ENCODE measurements around the gene HSH2D. TPM values are rescaled to one million over a fixed set of nuclear protein-coding genes. Genes with fewer than 3 reads are reported as not detected.

Gene HSH2D
- polyA plus RNA-seq, 4 donors = 14.8 to 31.3 (median 21.0) TPM

DNA sequence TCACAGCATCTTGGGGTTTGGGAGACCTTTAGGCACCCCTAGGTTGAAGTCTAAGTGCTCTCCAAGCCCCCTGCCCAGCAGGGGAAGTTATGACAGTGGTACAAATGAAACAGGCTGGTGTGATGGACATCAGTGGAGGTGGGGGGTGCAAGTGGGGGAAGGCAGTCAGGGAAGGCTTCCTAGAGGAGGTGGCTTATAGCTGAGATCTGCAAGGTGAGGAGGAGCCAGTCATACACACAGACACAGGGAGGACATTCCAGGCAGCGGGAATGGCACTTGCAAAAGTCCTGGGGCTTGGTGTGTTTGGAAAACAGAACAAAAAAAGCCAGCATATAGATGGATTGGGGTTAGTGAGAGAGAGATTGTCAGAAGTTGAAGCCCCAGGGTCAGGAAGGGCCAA lies 11.6 kb downstream of the HSH2D start:
- Histone ChIP-seq H3K27me3 (ENCODE audit: control insufficient read depth in 3 of 3, insufficient read depth in 3 of 3, low read length in 3 of 3) (no peaks in the 10 kb centered on the region), H3K27ac (ENCODE audit: low read depth in 1 of 3, low read length in 2 of 3) (no peak overlapping the region), H3K9me3 (ENCODE audit: control insufficient read depth in 2 of 2, insufficient read depth in 1 of 2, low read depth in 1 of 2, low read length in 1 of 2) (no peaks in the 10 kb centered on the region), H3K4me1 (ENCODE audit: control insufficient read depth in 3 of 3, insufficient read depth in 2 of 3, low read depth in 1 of 3, low read length in 2 of 3) (no peaks in the 10 kb centered on the region), H3K36me3 (ENCODE audit: control insufficient read depth in 3 of 3, insufficient read depth in 2 of 3, low read depth in 1 of 3, low read length in 3 of 3) (peaks cover 0 to 61% (median 32%) of the 10 kb centered on the region in 3 donors), H3K4me3 (ENCODE audit: low read depth in 1 of 3, low read length in 3 of 3) (no peak overlapping the region)
- WGBS, 3 donors = 92 to 100% (median 100%) methylated on average over 1 of the region's 1 CpG
- DNase-seq (no peak), FAIRE-seq (no peak)

DNA sequence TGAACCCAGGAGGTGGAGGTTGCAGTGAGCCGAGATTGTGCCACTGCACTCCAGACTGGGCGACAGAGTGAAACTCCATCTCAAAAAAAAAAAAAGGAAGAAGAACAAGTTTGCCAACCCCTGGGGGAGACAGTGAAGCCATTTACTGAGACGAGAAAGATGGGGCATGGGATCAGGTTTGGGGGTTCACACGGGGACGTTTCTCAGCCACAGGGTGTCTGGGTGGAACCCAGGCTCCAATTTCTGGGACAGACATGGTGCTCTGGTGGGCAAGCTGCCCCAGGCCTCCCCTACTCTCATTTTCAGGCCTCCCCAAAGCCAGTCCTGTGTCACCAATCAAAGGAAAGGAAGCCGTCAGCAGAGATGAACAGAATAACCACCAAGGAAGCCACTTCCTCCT lies 13.4 kb downstream of the HSH2D start:
- FAIRE-seq = no peak
- DNase-seq = no peak
- Histone ChIP-seq H3K4me3 (ENCODE audit: low read depth in 1 of 3, low read length in 3 of 3) (no peak overlapping the region), H3K27ac (ENCODE audit: low read depth in 1 of 3, low read length in 2 of 3) (no peak overlapping the region), H3K4me1 (ENCODE audit: control insufficient read depth in 3 of 3, insufficient read depth in 2 of 3, low read depth in 1 of 3, low read length in 2 of 3) (no peaks in the 10 kb centered on the region), H3K9me3 (ENCODE audit: control insufficient read depth in 2 of 2, insufficient read depth in 1 of 2, low read depth in 1 of 2, low read length in 1 of 2) (no peaks in the 10 kb centered on the region), H3K36me3 (ENCODE audit: control insufficient read depth in 3 of 3, insufficient read depth in 2 of 3, low read depth in 1 of 3, low read length in 3 of 3) (peaks cover 0 to 52% (median 30%) of the 10 kb centered on the region in 3 donors), H3K27me3 (ENCODE audit: control insufficient read depth in 3 of 3, insufficient read depth in 3 of 3, low read length in 3 of 3) (no peaks in the 10 kb centered on the region)
- 76 to 79% (median 77%) methylated on average over 5 to 6 of the region's 6 CpGs for WGBS, 3 donors

DNA sequence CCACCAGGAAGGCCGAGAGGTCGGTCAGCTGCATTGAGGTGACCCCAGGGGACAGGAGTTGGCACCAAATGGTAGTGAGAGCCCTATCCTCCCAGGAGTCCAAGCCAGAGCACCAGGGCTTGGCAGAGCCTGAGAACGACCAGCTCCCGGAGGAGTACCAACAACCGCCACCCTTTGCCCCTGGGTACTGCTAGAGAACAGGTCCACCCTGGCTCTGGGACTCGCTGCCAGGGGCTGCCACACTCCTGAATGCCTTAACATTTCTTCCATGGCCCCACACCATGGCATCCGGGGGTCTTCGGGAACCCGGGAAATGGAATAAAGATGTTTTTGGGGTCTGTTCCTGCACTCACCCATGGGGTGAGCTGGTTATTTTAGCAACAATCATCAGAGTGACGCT lies 14.1 kb downstream of the HSH2D start:
- Histone ChIP-seq H3K36me3 (ENCODE audit: control insufficient read depth in 3 of 3, insufficient read depth in 2 of 3, low read depth in 1 of 3, low read length in 3 of 3) (peaks cover 0 to 47% (median 27%) of the 10 kb centered on the region in 3 donors), H3K4me1 (ENCODE audit: control insufficient read depth in 3 of 3, insufficient read depth in 2 of 3, low read depth in 1 of 3, low read length in 2 of 3) (no peaks in the 10 kb centered on the region), H3K27me3 (ENCODE audit: control insufficient read depth in 3 of 3, insufficient read depth in 3 of 3, low read length in 3 of 3) (no peaks in the 10 kb centered on the region), H3K9me3 (ENCODE audit: control insufficient read depth in 2 of 2, insufficient read depth in 1 of 2, low read depth in 1 of 2, low read length in 1 of 2) (no peaks in the 10 kb centered on the region), H3K4me3 (ENCODE audit: low read depth in 1 of 3, low read length in 3 of 3) (no peak overlapping the region), H3K27ac (ENCODE audit: low read depth in 1 of 3, low read length in 2 of 3) (no peak overlapping the region)
- WGBS, 3 donors = 81 to 85% (median 81%) methylated on average over 10 of the region's 10 CpGs
- FAIRE-seq = no peak
- DNase-seq = no peak

DNA sequence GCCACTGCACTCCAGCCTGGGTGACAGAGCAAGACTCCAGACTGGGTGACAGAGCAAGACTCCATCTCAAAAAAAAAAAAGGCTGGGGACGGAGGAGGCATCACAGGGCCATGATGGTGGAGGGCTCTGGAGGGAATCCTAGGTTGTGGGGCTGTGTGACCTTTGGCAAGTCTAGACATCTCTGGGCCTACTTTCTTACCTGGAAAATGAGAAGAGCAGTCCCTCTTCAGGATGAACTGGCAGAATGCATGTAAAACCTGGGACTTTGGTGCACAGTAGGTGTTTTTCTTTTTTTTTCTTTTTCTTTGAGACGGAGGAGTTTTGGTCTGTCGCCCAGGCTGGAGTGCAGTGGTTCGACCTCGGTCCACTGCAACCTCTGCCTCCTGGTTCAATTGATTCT lies 16.2 kb downstream of the HSH2D start:
- no peak overlapping the region for H3K4me3 ChIP-seq (ENCODE audit: low read depth in 1 of 3, low read length in 3 of 3)
- no peak for DNase-seq
- no peak overlapping the region for H3K27ac ChIP-seq (ENCODE audit: low read depth in 1 of 3, low read length in 2 of 3)
- no peaks in the 10 kb centered on the region for H3K4me1 ChIP-seq (ENCODE audit: control insufficient read depth in 3 of 3, insufficient read depth in 2 of 3, low read depth in 1 of 3, low read length in 2 of 3)
- H3K9me3 ChIP-seq (ENCODE audit: control insufficient read depth in 2 of 2, insufficient read depth in 1 of 2, low read depth in 1 of 2, low read length in 1 of 2) = no peaks in the 10 kb centered on the region
- H3K36me3 ChIP-seq (ENCODE audit: control insufficient read depth in 3 of 3, insufficient read depth in 2 of 3, low read depth in 1 of 3, low read length in 3 of 3) = peaks cover 0 to 27% (median 13%) of the 10 kb centered on the region in 3 donors
- no peaks in the 10 kb centered on the region for H3K27me3 ChIP-seq (ENCODE audit: control insufficient read depth in 3 of 3, insufficient read depth in 3 of 3, low read length in 3 of 3)
- FAIRE-seq = no peak
- WGBS, 3 donors = 88 to 92% (median 90%) methylated on average over 5 of the region's 5 CpGs

DNA sequence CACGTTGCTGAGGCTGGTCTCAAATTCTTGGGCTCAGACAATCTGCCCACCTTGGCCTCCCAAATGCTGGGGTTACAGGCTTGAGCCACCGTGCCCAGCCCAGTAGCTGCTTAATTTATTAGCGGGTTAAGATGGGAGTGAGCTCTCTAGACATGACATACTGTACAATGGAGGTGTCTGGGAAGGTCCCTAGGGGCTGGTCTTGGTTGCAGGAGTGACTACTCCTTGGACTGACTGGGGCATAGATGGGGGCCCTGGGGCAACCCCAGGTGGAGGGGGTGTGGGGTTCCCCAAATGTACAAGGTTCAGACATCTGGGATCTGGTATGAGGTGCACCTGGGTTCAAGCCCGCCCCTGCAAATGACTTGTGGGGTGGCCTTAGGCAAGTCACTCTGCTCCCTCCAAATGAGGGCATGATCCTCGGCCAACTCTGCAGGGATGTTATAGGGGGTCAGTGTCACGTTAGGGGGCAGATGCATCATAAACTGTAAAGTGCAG lies 17.0 kb downstream of the HSH2D start:
- Histone ChIP-seq H3K4me3 (ENCODE audit: low read depth in 1 of 3, low read length in 3 of 3) (no peak overlapping the region), H3K9me3 (ENCODE audit: control insufficient read depth in 2 of 2, insufficient read depth in 1 of 2, low read depth in 1 of 2, low read length in 1 of 2) (no peaks in the 10 kb centered on the region), H3K27me3 (ENCODE audit: control insufficient read depth in 3 of 3, insufficient read depth in 3 of 3, low read length in 3 of 3) (no peaks in the 10 kb centered on the region), H3K27ac (ENCODE audit: low read depth in 1 of 3, low read length in 2 of 3) (no peak overlapping the region), H3K36me3 (ENCODE audit: control insufficient read depth in 3 of 3, insufficient read depth in 2 of 3, low read depth in 1 of 3, low read length in 3 of 3) (peaks cover 0 to 19% (median 7%) of the 10 kb centered on the region in 3 donors), H3K4me1 (ENCODE audit: control insufficient read depth in 3 of 3, insufficient read depth in 2 of 3, low read depth in 1 of 3, low read length in 2 of 3) (no peaks in the 10 kb centered on the region)
- no peak for FAIRE-seq
- no peak for DNase-seq
- 61 to 67% (median 63%) methylated on average over 6 of the region's 6 CpGs for WGBS, 3 donors

DNA sequence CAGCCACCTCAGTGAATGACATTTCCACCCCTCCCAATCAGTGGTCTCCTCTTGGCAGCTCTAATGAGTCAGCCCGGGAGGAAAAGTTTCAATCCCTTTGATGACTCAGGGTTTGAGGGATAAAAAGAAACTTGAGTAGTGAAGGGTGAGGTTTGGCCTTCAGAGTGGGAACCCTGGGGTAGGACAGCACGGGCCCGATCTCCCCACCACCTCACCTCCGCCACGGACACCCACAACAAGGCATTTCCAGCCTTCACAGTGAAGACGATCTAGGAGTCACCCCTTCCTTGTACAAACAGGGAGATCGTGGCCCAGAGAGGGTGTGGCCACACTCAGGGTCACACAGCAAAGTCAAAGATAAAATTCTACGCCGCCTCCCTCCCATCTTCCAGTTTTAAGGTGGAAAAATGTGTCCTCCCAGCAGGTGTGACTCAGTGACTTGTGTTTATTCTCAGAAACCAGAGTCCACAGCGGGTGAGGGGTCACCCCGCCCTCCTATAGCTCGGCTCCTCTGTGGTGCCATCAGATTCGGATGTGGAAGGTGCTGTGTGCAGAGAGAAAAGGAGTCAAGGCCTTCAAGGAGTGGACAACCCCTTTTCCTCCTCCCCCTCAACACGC lies 17.6 kb downstream of the HSH2D start:
- Histone ChIP-seq H3K27me3 (ENCODE audit: control insufficient read depth in 3 of 3, insufficient read depth in 3 of 3, low read length in 3 of 3) (no peaks in the 10 kb centered on the region), H3K9me3 (ENCODE audit: control insufficient read depth in 2 of 2, insufficient read depth in 1 of 2, low read depth in 1 of 2, low read length in 1 of 2) (no peaks in the 10 kb centered on the region), H3K27ac (ENCODE audit: low read depth in 1 of 3, low read length in 2 of 3) (no peak overlapping the region), H3K4me1 (ENCODE audit: control insufficient read depth in 3 of 3, insufficient read depth in 2 of 3, low read depth in 1 of 3, low read length in 2 of 3) (no peaks in the 10 kb centered on the region), H3K4me3 (ENCODE audit: low read depth in 1 of 3, low read length in 3 of 3) (no peak overlapping the region), H3K36me3 (ENCODE audit: control insufficient read depth in 3 of 3, insufficient read depth in 2 of 3, low read depth in 1 of 3, low read length in 3 of 3) (peaks cover 0 to 14% (median 5%) of the 10 kb centered on the region in 3 donors)
- DNase-seq = peak in 1 of 2 donors; percentile 19
- no peak for FAIRE-seq
- 39 to 58% (median 44%) methylated on average over 14 of the region's 14 CpGs for WGBS, 3 donors

DNA sequence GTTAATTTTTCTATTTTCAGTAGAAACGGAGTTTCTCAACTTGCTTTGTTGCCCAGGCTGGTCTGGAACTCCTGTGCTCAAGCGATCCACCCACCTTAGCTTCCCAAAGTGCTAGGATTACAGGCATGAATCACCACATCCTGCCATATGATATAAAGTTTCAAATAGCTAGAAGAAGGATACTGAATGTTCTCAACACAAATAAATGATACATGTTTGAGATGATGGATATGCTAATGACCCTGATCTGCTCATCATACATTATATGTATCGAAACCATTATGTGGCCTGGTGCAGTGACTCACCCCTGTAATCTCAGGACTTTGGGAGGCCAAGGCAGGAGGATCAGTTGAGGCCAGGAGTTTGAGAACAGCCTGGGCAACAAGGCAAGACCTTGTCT lies 18.4 kb downstream of the HSH2D start:
- Histone ChIP-seq H3K9me3 (ENCODE audit: control insufficient read depth in 2 of 2, insufficient read depth in 1 of 2, low read depth in 1 of 2, low read length in 1 of 2) (no peaks in the 10 kb centered on the region), H3K4me1 (ENCODE audit: control insufficient read depth in 3 of 3, insufficient read depth in 2 of 3, low read depth in 1 of 3, low read length in 2 of 3) (no peaks in the 10 kb centered on the region), H3K4me3 (ENCODE audit: low read depth in 1 of 3, low read length in 3 of 3) (no peak overlapping the region), H3K36me3 (ENCODE audit: control insufficient read depth in 3 of 3, insufficient read depth in 2 of 3, low read depth in 1 of 3, low read length in 3 of 3) (peaks cover 0 to 13% (median 5%) of the 10 kb centered on the region in 3 donors), H3K27ac (ENCODE audit: low read depth in 1 of 3, low read length in 2 of 3) (no peak overlapping the region), H3K27me3 (ENCODE audit: control insufficient read depth in 3 of 3, insufficient read depth in 3 of 3, low read length in 3 of 3) (no peaks in the 10 kb centered on the region)
- DNase-seq = no peak
- WGBS, 3 donors = 53 to 80% (median 70%) methylated on average over 3 of the region's 3 CpGs
- no peak for FAIRE-seq

DNA sequence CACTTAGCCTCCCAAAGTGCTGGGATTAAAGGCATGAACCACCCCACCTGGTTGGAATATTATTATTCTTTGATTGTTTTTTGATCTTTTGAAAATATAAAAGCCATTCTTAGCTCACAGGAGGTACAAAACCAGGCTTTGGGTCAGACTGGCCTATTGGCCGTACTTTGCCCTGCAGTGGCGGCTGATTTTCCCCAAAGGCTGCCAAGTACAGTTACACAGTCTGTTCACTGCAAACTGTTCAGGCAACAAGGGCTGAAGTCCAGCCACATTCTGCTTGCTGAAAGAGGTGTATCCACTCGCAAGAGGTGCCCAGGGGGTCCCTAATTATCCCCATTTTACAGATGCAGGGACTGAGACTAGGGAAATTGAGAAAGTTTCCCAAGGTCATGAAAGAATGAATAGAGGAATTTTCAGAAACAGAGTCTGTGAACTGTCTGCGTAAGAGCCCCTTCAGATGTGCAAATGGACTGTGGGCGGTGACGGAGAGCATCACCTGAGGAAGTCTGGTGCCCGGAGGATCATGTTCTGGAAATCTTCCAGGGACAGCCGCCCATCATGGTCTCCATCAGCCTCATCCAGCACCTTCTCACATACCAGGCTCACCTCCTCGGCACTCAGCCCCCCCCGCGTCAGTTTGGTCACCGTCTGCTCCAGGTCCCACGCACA lies 20.9 kb downstream of the HSH2D start:
- no peak overlapping the region for H3K27ac ChIP-seq (ENCODE audit: low read depth in 1 of 3, low read length in 2 of 3)

More for the DNA sequence above, 20.9 kb downstream of the HSH2D start:
- H3K9me3 ChIP-seq (ENCODE audit: control insufficient read depth in 2 of 2, insufficient read depth in 1 of 2, low read depth in 1 of 2, low read length in 1 of 2) = no peaks in the 10 kb centered on the region
- DNase-seq (peak in 1 of 2 donors; percentile 80), FAIRE-seq (no peak)
- H3K4me1 ChIP-seq (ENCODE audit: control insufficient read depth in 3 of 3, insufficient read depth in 2 of 3, low read depth in 1 of 3, low read length in 2 of 3) = no peaks in the 10 kb centered on the region
- WGBS, 3 donors = 71 to 82% (median 77%) methylated on average over 13 of the region's 13 CpGs
- H3K4me3 ChIP-seq (ENCODE audit: low read depth in 1 of 3, low read length in 3 of 3) = no peak overlapping the region
- H3K36me3 ChIP-seq (ENCODE audit: control insufficient read depth in 3 of 3, insufficient read depth in 2 of 3, low read depth in 1 of 3, low read length in 3 of 3) = no peaks in the 10 kb centered on the region
- H3K27me3 ChIP-seq (ENCODE audit: control insufficient read depth in 3 of 3, insufficient read depth in 3 of 3, low read length in 3 of 3) = no peaks in the 10 kb centered on the region

All from small intestine (tissue), 7 donors.